ENCODE results near the gene TSC22D4.
A peak's percentile ranks its signal among the peaks of the same experiment; 100 is the strongest.

Gene TSC22D4

DNA sequence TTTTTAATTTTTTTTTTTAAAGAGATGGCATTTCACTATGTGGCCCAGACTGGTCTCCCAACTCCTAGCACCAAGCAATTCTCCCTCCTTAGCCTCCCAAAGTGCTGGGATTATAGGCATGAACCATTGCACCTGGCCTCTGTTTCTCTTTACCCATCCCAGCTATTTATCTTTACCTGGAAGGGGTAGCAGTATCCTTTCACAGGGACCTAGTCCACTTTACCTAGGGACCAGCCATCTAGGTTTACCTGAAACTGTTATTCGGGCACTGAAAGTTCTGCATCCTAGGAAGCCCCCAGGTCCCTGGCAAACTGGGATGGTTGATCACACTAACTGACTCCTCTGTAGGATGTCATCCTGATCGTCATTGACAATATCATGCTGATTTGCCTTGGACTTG is 38.3 kb upstream of the TSC22D4 start:
- ChIA-PET CTCF (interaction anchor here (1.0 to 6.6 kb wide), 5 partner anchors 11 to 43 kb away, joined by 3 to 26 read pairs (median 3); no protein-coding TSS in a partner anchor), POLR2A (no interaction called here)
- TF ChIP-seq, protein P1, sequence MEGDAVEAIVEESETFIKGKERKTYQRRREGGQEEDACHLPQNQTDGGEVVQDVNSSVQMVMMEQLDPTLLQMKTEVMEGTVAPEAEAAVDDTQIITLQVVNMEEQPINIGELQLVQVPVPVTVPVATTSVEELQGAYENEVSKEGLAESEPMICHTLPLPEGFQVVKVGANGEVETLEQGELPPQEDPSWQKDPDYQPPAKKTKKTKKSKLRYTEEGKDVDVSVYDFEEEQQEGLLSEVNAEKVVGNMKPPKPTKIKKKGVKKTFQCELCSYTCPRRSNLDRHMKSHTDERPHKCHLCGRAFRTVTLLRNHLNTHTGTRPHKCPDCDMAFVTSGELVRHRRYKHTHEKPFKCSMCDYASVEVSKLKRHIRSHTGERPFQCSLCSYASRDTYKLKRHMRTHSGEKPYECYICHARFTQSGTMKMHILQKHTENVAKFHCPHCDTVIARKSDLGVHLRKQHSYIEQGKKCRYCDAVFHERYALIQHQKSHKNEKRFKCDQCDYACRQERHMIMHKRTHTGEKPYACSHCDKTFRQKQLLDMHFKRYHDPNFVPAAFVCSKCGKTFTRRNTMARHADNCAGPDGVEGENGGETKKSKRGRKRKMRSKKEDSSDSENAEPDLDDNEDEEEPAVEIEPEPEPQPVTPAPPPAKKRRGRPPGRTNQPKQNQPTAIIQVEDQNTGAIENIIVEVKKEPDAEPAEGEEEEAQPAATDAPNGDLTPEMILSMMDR (IDR thresholded peaks at IDR 0.05; ENCODE audit: control extremely low read depth, extremely low read depth, low read depth, missing control alignments), result no peak
- DNase-seq (ENCODE audit: extremely low spot score), result no peak

DNA sequence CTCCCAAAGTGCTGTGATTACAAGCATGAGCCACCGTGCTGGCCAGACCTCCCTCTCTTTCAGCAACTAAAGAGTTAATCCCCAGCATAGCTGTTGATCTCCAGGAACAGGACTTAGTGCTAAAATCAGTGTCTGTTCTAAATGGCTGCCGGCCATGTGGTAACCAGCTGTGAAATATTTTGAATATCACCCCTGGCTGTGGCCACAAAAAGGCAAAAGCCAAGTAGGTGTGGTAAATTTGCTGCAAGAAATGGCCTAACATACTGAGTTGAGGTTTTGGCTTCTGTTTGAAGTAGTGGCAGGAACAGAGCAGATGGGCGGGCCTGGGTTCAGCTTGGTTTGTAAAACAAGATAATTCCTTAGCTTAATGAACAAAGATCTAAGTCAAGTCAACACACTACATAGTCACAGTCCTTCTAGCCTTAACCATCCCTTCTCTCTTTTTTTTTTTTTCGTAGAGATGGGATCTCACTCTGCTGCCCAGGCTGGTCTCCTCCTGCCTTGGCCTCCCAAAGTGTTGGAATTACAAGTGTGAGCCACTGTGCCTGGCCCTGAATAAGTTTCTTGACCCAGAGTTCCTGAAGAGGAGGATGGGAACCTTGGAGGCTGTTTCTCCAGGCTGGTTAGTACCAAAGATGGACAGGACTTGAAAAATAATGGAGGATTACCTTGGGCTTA is 37.3 kb upstream of the TSC22D4 start:
- DNase-seq (ENCODE audit: extremely low spot score), result peak; percentile 48
- TF ChIP-seq, protein P1 (IDR thresholded peaks at IDR 0.05; ENCODE audit: control extremely low read depth, extremely low read depth, low read depth, missing control alignments), result no peak
- POLR2A ChIA-PET, result interaction anchor here (1.1 kb wide), 1 partner anchor 70 kb away, joined by 3 read pairs; the partner anchor contains the start of genes FBXO24 and LRCH4
- CTCF ChIA-PET, result interaction anchor here (1.0 to 6.6 kb wide), 3 partner anchors 11 to 44 kb away, joined by 3 to 26 read pairs (median 8); no protein-coding TSS in a partner anchor

DNA sequence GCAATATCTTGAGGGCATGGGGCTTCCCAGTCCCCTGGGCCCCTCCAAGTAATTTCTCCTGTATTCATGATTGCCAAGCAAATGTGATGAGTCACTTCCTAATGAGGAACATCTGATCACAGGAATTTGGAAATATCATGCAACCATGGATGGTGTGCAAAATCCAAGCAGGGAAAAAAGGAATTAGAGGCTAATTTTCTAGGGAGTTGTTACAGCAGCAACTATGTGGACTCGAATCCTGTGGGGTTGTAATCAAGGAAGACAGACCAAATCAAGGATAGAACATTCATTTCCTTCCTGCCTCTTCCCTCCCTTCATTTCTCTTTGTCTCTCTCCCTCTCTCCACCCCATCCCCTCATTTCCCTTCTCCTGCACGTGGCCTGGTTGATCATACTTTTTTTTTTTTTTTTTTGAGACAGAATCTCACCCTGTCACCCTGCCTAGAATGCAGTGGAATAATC is 36.1 kb upstream of the TSC22D4 start:
- POLR2A ChIA-PET, result interaction anchor here (1.1 kb wide), 1 partner anchor 71 kb away, joined by 3 read pairs; the partner anchor contains the start of genes FBXO24 and LRCH4
- TF ChIP-seq, protein P1 (IDR thresholded peaks at IDR 0.05; ENCODE audit: control extremely low read depth, extremely low read depth, low read depth, missing control alignments), result no peak
- CTCF ChIA-PET, result interaction anchor here (1.0 to 6.6 kb wide), 3 partner anchors 12 to 45 kb away, joined by 3 to 26 read pairs (median 8); no protein-coding TSS in a partner anchor
- no peak for DNase-seq (ENCODE audit: extremely low spot score)

DNA sequence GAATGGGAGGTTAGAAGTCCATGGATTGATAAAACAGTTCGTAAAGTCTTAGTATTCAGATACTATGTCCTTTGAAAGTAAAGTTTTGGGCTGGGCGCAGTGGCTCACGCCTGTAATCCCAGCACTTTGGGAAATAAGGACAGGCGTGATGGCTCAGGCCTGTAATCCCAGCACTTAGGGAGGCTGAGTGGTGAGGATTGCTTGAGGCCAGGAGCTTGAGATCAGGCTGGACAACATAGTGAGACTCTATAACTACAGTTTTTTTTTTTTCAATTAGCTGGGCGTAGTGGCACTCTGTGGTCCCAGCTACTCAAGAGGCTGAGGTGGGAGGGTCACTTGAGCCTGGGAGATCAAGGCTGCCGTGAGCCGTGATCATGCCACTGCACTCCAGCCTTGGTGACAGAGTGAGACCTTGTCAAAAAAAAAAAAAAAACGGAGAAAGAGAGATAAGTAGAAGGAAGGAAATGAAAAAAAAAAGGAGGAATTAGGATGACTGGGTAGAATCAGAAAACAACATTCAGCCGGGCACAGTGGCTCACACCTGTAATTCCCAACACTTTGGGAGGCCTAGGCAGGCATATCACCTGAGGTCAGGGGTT is 34.3 kb upstream of the TSC22D4 start:
- POLR2A ChIA-PET, result interaction anchor here (0.7 kb wide), 1 partner anchor 73 kb away, joined by 4 read pairs; the partner anchor contains the start of gene FBXO24
- CTCF ChIA-PET, result no interaction called here
- no peak for DNase-seq (ENCODE audit: extremely low spot score)
- TF ChIP-seq, protein P1 (IDR thresholded peaks at IDR 0.05; ENCODE audit: control extremely low read depth, extremely low read depth, low read depth, missing control alignments), result no peak

DNA sequence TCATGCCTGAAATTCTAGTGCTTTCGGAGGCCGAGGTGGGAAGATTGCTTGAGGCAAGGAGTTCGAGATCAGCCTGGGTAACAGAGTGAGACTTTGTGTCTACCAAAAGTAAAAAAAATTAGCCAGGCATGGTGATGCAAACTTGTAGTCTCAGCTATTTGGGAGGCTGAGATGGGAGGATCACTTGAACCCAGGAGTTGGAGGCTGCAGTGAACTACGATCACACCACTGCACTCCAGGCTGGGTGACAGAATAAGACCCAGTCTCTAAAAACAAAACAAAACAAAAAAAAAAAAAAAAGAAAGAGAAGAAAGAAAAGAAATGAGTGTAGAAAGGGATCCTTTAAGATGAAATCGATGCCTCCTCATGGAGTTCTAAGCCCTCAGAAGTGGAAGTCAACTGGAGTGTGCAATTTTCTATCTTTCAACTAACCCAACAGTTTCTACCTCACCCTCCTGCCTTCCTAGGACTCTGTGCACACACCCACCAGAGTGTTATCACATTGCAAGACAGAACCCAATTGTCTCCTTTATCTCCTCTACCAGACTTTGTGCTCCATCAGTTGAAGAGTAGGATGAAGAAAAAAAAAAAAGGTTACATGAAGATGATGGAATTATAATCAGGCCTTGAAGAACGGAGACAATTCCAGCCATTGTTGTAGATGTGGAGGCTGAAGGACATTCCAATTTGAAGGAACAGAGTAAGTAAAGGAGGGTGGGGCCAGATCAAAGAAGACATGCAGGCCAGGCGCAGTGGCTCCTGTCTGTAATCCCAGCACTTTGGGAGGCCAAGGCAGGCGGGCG is 31.6 kb upstream of the TSC22D4 start:
- TF ChIP-seq, protein P1 (IDR thresholded peaks at IDR 0.05; ENCODE audit: control extremely low read depth, extremely low read depth, low read depth, missing control alignments), result no peak
- DNase-seq (ENCODE audit: extremely low spot score), result no peak
- CTCF ChIA-PET, result no interaction called here
- POLR2A ChIA-PET, result no interaction called here

DNA sequence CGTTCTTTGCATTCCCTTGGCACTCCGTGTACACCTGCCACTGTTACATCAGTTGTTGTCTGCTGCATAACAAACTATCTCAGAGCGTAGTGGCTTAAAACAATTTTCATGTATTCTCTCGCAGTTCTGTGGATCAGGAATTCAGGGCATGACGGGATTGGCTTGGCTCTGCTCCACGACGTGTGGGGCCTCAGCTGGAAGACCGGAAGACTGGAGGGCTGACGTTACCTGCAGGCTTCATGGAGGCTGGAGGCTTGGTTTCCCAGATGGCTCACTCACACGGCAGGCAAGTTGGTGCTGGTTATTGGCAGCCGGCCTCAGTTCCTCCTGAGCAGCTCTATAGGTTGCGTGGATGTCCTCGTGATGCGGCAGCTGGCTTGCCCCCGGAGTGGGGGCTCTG is 30.2 kb upstream of the TSC22D4 start:
- DNase-seq (ENCODE audit: extremely low spot score), result no peak
- ChIA-PET POLR2A (no interaction called here), CTCF (interaction anchor here (1.3 to 1.9 kb wide), 3 partner anchors 26 to 54 kb away, joined by 3 to 5 read pairs (median 4); no protein-coding TSS in a partner anchor)
- TF ChIP-seq, protein P1 (IDR thresholded peaks at IDR 0.05; ENCODE audit: control extremely low read depth, extremely low read depth, low read depth, missing control alignments), result no peak
